MM.1S (cell line): ENCODE measurements around the gene SF3B2.

Experiments used
- DNase-seq: peaks from one replicate; pipeline ENCODE4 v3.0.0-alpha.2; 2015
- H2AFZ ChIP-seq: fragments of 300-600 bp; sonication (generic); 2 replicates; pipeline ENCODE4 v1.6.0; 2016; ENCODE audit warnings: antibody characterized with exemption, low read length
- H3F3A ChIP-seq: fragments of 300-600 bp; sonication (generic); 2 replicates; pipeline ENCODE4 v1.6.1; 2016; ENCODE audit warnings: mild to moderate bottlenecking, antibody characterized with exemption, low read length, moderate library complexity, mixed read lengths; ENCODE audit not compliant: insufficient read depth
- H3K27ac ChIP-seq: fragments of 300-600 bp; sonication (generic); 2 replicates; pipeline ENCODE4 v1.5.1; 2016; ENCODE audit warnings: mild to moderate bottlenecking, low read length
- H3K27me3 ChIP-seq: fragments of 300-600 bp; sonication (generic); replicated peaks from 2 replicates; pipeline ENCODE4 v1.6.0; 2016; ENCODE audit warnings: low read length; ENCODE audit not compliant: insufficient read depth
- H3K36me3 ChIP-seq: fragments of 300-600 bp; sonication (generic); replicated peaks from 2 replicates; pipeline ENCODE4 v1.6.1; 2016; ENCODE audit warnings: mild to moderate bottlenecking, low read length, mixed read lengths; ENCODE audit not compliant: insufficient read depth
- H3K4me1 ChIP-seq: fragments of 300-600 bp; sonication (generic); 2 replicates; pipeline ENCODE4 v1.6.1; 2016; ENCODE audit warnings: low read length, mixed read lengths
- H3K4me2 ChIP-seq: fragments of 300-600 bp; sonication (generic); 2 replicates; pipeline ENCODE4 v1.6.0; 2016; ENCODE audit warnings: low read depth, low read length
- H3K4me3 ChIP-seq: fragments of 300-600 bp; sonication (generic); 2 replicates; pipeline ENCODE4 v1.5.1; 2016; ENCODE audit warnings: low read length, mixed read lengths
- H3K79me2 ChIP-seq: fragments of 300-600 bp; sonication (generic); 2 replicates; pipeline ENCODE4 v1.6.1; 2016; ENCODE audit warnings: mixed run types, low read length, mixed read lengths
- H3K9ac ChIP-seq: fragments of 300-600 bp; sonication (generic); 2 replicates; pipeline ENCODE4 v1.6.1; 2016; ENCODE audit warnings: low read length, mixed read lengths
- H3K9me2 ChIP-seq: fragments of 300-600 bp; sonication (generic); replicated peaks from 2 replicates; pipeline ENCODE4 v1.6.1; 2016; ENCODE audit warnings: mild to moderate bottlenecking, low read length, mixed read lengths; ENCODE audit not compliant: insufficient read depth
- H3K9me3 ChIP-seq: fragments of 300-600 bp; sonication (generic); replicated peaks from 2 replicates; pipeline ENCODE4 v1.6.1; 2016; ENCODE audit warnings: mild to moderate bottlenecking, low read length, mixed read lengths; ENCODE audit not compliant: insufficient read depth
- H4K20me1 ChIP-seq: fragments of 300-600 bp; sonication (generic); 2 replicates; pipeline ENCODE4 v1.6.1; 2016; ENCODE audit warnings: mild to moderate bottlenecking, low read length, moderate library complexity, mixed read lengths; ENCODE audit not compliant: insufficient read depth
- CTCF ChIP-seq: fragments of 300-600 bp; sonication (generic); IDR thresholded peaks from 2 replicates; pipeline ENCODE4 v1.5.1; 2016; ENCODE audit warnings: antibody characterized with exemption, low read length, mixed read lengths
- EZH2 ChIP-seq: fragments of 300-600 bp; sonication (generic); optimal IDR thresholded peaks from 2 replicates; pipeline ENCODE3; 2017; ENCODE audit warnings: low read depth, mild to moderate bottlenecking, antibody characterized with exemption, low read length, mixed read lengths
- EZH2phosphoT487 ChIP-seq: fragments of 300-600 bp; sonication (generic); IDR thresholded peaks from 2 replicates; pipeline ENCODE4 v1.6.1; 2018; ENCODE audit warnings: antibody characterized with exemption, low read length

Gene SF3B2

GRCh38 chr11:66083767-66084166 is 31.6 kb downstream of the SF3B2 start:
- Histone ChIP-seq H3K9ac (no peak overlapping the region), H3K4me1 (peaks cover 26% of the 10 kb centered on the region), H3K27ac (no peak overlapping the region), H3K4me3 (no peak overlapping the region), H4K20me1 (no peaks in the 10 kb centered on the region), H3K9me2 (no peaks in the 10 kb centered on the region), H3K4me2 (no peak overlapping the region), H3K79me2 (peaks cover 78% of the 10 kb centered on the region), H2AFZ (no peak overlapping the region), H3F3A (peaks cover 13% of the 10 kb centered on the region), H3K36me3 (no peaks in the 10 kb centered on the region), H3K27me3 (no peaks in the 10 kb centered on the region), H3K9me3 (no peaks in the 10 kb centered on the region)
- DNase-seq = no peak
- no peak for TF ChIP-seq EZH2phosphoT487
- no peak for TF ChIP-seq CTCF
- no peak for TF ChIP-seq EZH2

GRCh38 chr11:66084821-66085475 is 32.8 kb downstream of the SF3B2 start:
- Histone ChIP-seq H3K27me3 (no peaks in the 10 kb centered on the region), H3K4me2 (no peak overlapping the region), H3K79me2 (peaks cover 72% of the 10 kb centered on the region), H3K9ac (no peak overlapping the region), H3K4me1 (peaks cover 26% of the 10 kb centered on the region), H3F3A (peaks cover 13% of the 10 kb centered on the region), H2AFZ (no peak overlapping the region), H3K4me3 (no peak overlapping the region), H3K9me3 (no peaks in the 10 kb centered on the region), H4K20me1 (no peaks in the 10 kb centered on the region), H3K27ac (no peak overlapping the region), H3K9me2 (no peaks in the 10 kb centered on the region), H3K36me3 (no peaks in the 10 kb centered on the region)
- no peak for TF ChIP-seq EZH2
- no peak for TF ChIP-seq CTCF
- TF ChIP-seq EZH2phosphoT487 = no peak
- no peak for DNase-seq

- H2AFZ ChIP-seq = no peak overlapping the region
- peaks cover 7% of the 10 kb centered on the region; the same call in 1 of the 2 replicates for H3K4me1 ChIP-seq
- TF ChIP-seq EZH2phosphoT487 (no peak), CTCF (no peak), EZH2 (no peak)
- no peaks in the 10 kb centered on the region for H3K36me3 ChIP-seq
- no peak for DNase-seq
- H3K27me3 ChIP-seq = no peaks in the 10 kb centered on the region
- no peaks in the 10 kb centered on the region for H3F3A ChIP-seq
- H3K4me3 ChIP-seq = no peak overlapping the region
- no peaks in the 10 kb centered on the region for H3K9me3 ChIP-seq
- no peak overlapping the region for H3K4me2 ChIP-seq
- no peaks in the 10 kb centered on the region for H4K20me1 ChIP-seq
- no peak overlapping the region for H3K9ac ChIP-seq
- no peaks in the 10 kb centered on the region for H3K9me2 ChIP-seq
- peaks cover 54% of the 10 kb centered on the region for H3K79me2 ChIP-seq
- H3K27ac ChIP-seq = no peak overlapping the region
Observed at GRCh38 chr11:66087148-66087908, 35.2 kb downstream of the SF3B2 start.
